ENCODE results near the gene RECQL5.

The RECQL5 gene

DNA sequence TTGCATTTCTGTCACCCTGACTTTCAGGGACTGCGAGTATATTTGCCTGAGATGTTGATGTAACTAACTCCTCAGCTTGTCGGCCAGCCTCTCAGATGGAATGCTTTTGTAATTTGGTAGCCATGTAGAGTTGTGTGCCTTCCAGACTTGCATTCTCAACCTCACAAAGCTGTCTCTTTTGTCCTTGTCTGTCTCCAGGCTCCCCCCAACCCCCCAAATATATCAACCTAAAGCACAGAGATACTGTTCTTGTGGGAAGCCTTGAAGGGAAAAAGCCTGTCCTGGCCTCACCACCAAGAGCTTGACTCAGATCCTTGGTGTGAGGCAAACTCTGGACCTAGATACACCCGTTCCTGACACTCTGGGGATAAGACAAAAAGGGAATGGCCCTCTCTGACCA lies 18.5 kb upstream of the RECQL5 start:
- DNase-seq (ENCODE audit: low spot score) = no peak
- TF ChIP-seq, protein P1, sequence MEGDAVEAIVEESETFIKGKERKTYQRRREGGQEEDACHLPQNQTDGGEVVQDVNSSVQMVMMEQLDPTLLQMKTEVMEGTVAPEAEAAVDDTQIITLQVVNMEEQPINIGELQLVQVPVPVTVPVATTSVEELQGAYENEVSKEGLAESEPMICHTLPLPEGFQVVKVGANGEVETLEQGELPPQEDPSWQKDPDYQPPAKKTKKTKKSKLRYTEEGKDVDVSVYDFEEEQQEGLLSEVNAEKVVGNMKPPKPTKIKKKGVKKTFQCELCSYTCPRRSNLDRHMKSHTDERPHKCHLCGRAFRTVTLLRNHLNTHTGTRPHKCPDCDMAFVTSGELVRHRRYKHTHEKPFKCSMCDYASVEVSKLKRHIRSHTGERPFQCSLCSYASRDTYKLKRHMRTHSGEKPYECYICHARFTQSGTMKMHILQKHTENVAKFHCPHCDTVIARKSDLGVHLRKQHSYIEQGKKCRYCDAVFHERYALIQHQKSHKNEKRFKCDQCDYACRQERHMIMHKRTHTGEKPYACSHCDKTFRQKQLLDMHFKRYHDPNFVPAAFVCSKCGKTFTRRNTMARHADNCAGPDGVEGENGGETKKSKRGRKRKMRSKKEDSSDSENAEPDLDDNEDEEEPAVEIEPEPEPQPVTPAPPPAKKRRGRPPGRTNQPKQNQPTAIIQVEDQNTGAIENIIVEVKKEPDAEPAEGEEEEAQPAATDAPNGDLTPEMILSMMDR (IDR thresholded peaks at IDR 0.05; ENCODE audit: extremely low read depth, missing control alignments) = no peak

DNA sequence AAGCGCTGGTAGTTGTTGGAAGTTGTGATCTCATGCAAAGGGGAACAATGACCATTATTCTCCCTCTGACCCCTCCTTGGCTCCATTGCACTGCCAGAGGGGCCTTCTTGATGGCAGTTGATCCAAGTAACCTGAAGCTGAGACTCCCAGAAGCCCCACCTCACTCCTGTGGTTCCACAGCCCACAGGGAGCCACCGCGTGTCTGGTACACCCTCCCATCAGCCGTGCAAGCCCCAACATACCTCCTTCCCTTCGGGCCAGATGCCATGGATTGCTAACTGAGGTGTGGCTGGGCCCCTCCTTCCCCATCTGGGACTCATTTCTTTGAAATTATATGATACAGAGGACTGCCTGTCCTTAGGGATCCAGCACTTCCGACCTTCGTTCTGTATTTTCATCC lies 18.0 kb upstream of the RECQL5 start:
- TF ChIP-seq, protein P1 (IDR thresholded peaks at IDR 0.05; ENCODE audit: extremely low read depth, missing control alignments) = no peak
- no peak for DNase-seq (ENCODE audit: low spot score)

DNA sequence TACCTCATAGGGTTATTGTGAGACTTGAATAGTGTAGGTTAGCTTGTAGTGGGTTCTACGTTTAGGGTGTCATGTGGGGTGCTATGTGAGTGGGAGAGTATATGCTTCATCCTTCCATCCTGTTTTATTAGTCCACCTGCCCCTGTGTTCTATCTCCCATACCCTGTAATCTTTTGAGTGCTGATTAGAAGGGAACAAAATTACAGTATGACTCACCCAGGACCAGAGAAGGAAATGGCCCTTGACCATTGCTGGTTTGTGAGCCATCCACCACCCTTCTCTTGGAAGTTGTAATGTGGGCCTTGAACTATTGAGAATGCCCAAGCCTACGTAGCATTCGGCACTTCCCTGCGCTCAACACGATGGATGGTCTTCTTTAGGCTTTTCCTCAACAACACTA lies 17.3 kb upstream of the RECQL5 start:
- TF ChIP-seq, protein P1 (IDR thresholded peaks at IDR 0.05; ENCODE audit: extremely low read depth, missing control alignments) = no peak
- DNase-seq (ENCODE audit: low spot score) = no peak

DNA sequence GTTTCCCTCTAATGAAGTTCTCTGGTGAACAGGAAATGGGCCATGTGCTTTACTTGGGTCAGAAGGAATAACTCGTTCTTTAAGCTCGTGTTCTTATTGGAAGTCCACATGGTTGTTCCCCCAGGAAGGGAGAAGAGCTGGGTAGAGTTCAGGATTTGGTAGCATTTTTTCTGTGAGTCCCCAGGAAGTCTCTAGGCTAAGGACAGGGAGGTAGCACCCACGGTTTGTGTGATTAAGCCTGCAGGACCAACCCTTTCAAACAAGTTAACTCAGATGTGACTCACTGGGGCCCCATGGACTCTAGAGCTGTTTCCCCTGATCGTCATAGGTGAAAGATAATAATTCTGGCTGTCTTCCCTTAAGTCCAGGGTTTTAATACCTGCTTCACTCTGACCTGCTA lies 16.6 kb upstream of the RECQL5 start:
- no peak for DNase-seq (ENCODE audit: low spot score)
- TF ChIP-seq, protein P1 (IDR thresholded peaks at IDR 0.05; ENCODE audit: extremely low read depth, missing control alignments) = no peak

DNA sequence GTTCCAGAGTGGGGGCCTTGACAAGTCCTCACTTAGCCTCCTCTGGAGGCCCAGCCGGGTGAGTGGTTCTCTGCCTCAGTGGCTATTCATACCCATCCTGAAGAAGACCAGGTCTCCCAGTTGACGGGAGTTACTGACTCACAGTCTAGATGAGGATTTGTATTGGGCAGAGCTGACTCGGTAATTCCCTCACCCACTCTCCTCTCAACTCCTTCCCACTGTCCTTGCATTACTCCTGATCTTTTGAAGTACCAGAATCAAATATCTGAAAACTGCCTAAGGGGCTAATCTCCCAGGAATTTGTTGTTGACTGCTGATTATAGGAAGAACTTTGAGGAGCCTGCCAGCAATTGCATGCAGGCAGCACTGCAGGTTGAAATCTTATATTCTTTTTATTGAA lies 14.3 kb upstream of the RECQL5 start:
- TF ChIP-seq, protein P1 (IDR thresholded peaks at IDR 0.05; ENCODE audit: extremely low read depth, missing control alignments) = no peak
- DNase-seq (ENCODE audit: low spot score) = no peak

DNA sequence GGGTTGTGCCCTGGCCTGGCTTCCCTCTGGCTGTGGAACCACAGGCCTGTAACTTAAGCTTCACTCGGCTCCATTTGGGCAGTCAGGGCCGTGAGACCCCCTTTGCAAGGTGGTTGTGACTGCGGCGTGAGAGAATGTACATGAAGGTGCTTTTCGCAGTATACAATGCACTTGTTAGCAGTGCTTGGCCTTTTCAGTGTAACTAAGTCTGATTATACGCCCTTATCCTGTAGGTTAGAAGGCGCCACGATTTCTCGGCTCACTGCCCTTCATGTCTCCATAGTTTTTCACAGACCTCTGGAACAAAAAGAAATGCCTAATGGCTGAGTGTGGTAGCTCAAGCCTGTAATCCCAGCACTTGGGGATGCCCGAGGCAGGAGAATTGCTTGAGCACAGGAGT lies 13.5 kb upstream of the RECQL5 start:
- DNase-seq (ENCODE audit: low spot score) = no peak
- TF ChIP-seq, protein P1 (IDR thresholded peaks at IDR 0.05; ENCODE audit: extremely low read depth, missing control alignments) = no peak

DNA sequence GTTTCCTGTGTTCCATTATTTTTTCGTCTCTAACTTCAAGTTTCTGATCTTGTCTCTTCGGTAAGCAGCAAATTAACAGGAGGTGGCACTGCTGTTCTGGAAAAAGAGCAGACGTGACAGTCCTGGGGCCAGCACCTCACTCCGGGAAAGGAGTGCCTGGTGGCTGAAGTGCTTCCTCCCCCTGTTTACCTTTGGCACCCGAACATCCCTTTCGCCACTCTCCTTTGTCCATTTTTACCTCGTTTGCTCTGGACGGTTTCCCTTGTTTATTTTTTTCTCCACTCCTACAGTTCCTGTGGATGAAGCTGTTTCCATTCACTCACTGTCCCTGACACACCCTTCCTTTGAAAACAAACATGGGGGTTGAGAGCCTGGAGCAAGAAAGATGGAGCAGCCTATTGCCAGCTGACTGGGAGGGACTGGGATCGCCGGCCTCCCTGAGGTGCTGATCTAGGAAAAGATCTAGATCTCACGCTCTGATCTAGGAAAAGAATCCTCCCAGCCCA lies 12.8 kb upstream of the RECQL5 start:
- no peak for DNase-seq (ENCODE audit: low spot score)
- TF ChIP-seq, protein P1 (IDR thresholded peaks at IDR 0.05; ENCODE audit: extremely low read depth, missing control alignments) = no peak

Measured in GM20000 (cell line).